Measurements from ENCODE around the gene CRYBG1. TPM values are rescaled to one million over a fixed set of nuclear protein-coding genes. Genes with fewer than 3 reads are reported as not detected.

Gene CRYBG1
- polyA plus RNA-seq, 1 donor (not counting 4 experiments of a cell fraction or from before 2014, with no cell fraction given): 54.7 TPM

DNA sequence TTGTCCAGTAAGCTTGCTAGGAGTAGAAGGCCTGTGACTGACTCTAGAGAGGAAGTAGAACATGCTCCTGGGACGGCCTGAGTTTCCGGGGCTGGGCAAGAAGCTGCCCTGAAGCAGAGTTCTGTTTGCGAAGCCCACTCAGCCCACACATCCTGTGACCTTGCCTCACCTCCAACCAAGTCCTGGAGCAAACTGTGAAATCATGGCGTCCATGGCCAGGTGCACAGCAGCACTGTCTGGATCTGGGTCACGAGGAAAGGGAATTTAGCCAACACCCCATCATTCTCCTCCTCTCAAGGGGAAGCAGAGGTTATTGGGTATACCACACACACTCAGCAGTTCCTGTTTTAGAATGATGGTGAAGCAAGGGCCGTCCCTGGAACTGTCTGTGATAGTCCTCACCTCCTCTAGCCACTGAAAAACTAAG lies 87.5 kb downstream of the CRYBG1 start:
- no peak overlapping the region for H3K9ac ChIP-seq (ENCODE audit: control insufficient read depth, extremely low read depth, insufficient read depth, low read length)
- H3K4me3 ChIP-seq (ENCODE audit: control insufficient read depth in 2 of 3, extremely low read depth in 1 of 3, insufficient read depth in 2 of 3, low read depth in 1 of 3, low read length in 3 of 3): no peak overlapping the region
- H3K9me1 ChIP-seq (ENCODE audit: control insufficient read depth, extremely low read depth, insufficient read depth, low read length): no peaks in the 10 kb centered on the region
- no peak for TF ChIP-seq EZH2 (IDR thresholded peaks at IDR 0.05; ENCODE audit: low read length)
- TF ChIP-seq, protein P1, sequence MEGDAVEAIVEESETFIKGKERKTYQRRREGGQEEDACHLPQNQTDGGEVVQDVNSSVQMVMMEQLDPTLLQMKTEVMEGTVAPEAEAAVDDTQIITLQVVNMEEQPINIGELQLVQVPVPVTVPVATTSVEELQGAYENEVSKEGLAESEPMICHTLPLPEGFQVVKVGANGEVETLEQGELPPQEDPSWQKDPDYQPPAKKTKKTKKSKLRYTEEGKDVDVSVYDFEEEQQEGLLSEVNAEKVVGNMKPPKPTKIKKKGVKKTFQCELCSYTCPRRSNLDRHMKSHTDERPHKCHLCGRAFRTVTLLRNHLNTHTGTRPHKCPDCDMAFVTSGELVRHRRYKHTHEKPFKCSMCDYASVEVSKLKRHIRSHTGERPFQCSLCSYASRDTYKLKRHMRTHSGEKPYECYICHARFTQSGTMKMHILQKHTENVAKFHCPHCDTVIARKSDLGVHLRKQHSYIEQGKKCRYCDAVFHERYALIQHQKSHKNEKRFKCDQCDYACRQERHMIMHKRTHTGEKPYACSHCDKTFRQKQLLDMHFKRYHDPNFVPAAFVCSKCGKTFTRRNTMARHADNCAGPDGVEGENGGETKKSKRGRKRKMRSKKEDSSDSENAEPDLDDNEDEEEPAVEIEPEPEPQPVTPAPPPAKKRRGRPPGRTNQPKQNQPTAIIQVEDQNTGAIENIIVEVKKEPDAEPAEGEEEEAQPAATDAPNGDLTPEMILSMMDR (optimal IDR thresholded peaks at IDR 0.05 in 1 of 3, IDR thresholded peaks at IDR 0.05 in 1 of 3, conservative IDR thresholded peaks at IDR 0.05 in 1 of 3; ENCODE audit: extremely low read depth in 1 of 3, insufficient read depth in 2 of 3, low read length in 3 of 3): no peak
- H3K27me3 ChIP-seq (ENCODE audit: control insufficient read depth, extremely low read depth, insufficient read depth, low read length): no peaks in the 10 kb centered on the region
- H2AFZ ChIP-seq (ENCODE audit: control insufficient read depth, low read length): no peak overlapping the region
- H3K4me1 ChIP-seq (ENCODE audit: control insufficient read depth, extremely low read depth, insufficient read depth, low read length): peaks cover 20% of the 10 kb centered on the region
- no peaks in the 10 kb centered on the region for H4K20me1 ChIP-seq (ENCODE audit: control insufficient read depth, extremely low read depth, insufficient read depth, low read length)
- no peak overlapping the region for H3K4me2 ChIP-seq (ENCODE audit: control insufficient read depth, extremely low read depth, insufficient read depth, low read depth, low read length)
- dilution Hi-C loops (cut with MboI; ENCODE audit: extremely low pct_ligation_motif_present, low sequenced_read_pairs): no loop called here
- H3K9me3 ChIP-seq (ENCODE audit: control insufficient read depth, low read depth, low read length): no peaks in the 10 kb centered on the region
- no peak overlapping the region for H3K27ac ChIP-seq (ENCODE audit: control insufficient read depth, insufficient read depth, low read length)
- H3K36me3 ChIP-seq (ENCODE audit: control insufficient read depth in 2 of 2, extremely low read depth in 1 of 2, insufficient read depth in 2 of 2, low read length in 2 of 2): peaks cover 0 to 2% of the 10 kb centered on the region in 2 experiments
- peaks cover 1% of the 10 kb centered on the region for H3K79me2 ChIP-seq (ENCODE audit: control insufficient read depth, insufficient read depth, low read length)
- FAIRE-seq (no peak), DNase-seq (ENCODE audit: low read depth, low spot score) (no peak)

DNA sequence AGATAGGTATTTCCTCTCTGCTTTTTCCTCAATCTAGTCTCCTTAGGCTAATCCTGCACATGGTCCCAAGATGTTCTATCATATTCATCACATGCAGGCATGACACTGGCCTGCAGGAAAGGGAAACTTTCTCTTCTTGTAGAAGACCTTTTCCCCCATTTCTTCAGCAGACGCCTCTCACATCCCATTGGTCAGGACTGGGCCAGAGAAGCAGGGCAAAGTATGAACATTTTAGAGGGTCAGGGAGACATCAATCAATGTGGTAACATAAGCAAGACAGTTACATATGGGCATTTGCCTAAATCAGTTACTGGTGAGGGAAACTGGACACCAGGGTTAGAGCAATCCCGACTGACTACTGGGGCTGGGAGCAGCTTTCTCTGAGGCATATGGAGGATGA lies 90.1 kb downstream of the CRYBG1 start:
- H3K9me3 ChIP-seq (ENCODE audit: control insufficient read depth, low read depth, low read length): no peaks in the 10 kb centered on the region
- dilution Hi-C loops (cut with MboI; ENCODE audit: extremely low pct_ligation_motif_present, low sequenced_read_pairs): no loop called here
- FAIRE-seq: no peak

More for the DNA sequence above, 90.1 kb downstream of the CRYBG1 start:
- H3K4me1 ChIP-seq (ENCODE audit: control insufficient read depth, extremely low read depth, insufficient read depth, low read length): peaks cover 21% of the 10 kb centered on the region
- H3K4me2 ChIP-seq (ENCODE audit: control insufficient read depth, extremely low read depth, insufficient read depth, low read depth, low read length): no peak overlapping the region
- no peak overlapping the region for H3K4me3 ChIP-seq (ENCODE audit: control insufficient read depth in 2 of 3, extremely low read depth in 1 of 3, insufficient read depth in 2 of 3, low read depth in 1 of 3, low read length in 3 of 3)
- no peak overlapping the region for H2AFZ ChIP-seq (ENCODE audit: control insufficient read depth, low read length)
- H3K27ac ChIP-seq (ENCODE audit: control insufficient read depth, insufficient read depth, low read length): peak overlapping the region; percentile 10
- no peaks in the 10 kb centered on the region for H3K27me3 ChIP-seq (ENCODE audit: control insufficient read depth, extremely low read depth, insufficient read depth, low read length)
- no peaks in the 10 kb centered on the region for H3K9me1 ChIP-seq (ENCODE audit: control insufficient read depth, extremely low read depth, insufficient read depth, low read length)
- H4K20me1 ChIP-seq (ENCODE audit: control insufficient read depth, extremely low read depth, insufficient read depth, low read length): no peaks in the 10 kb centered on the region
- H3K79me2 ChIP-seq (ENCODE audit: control insufficient read depth, insufficient read depth, low read length): peaks cover 1% of the 10 kb centered on the region
- no peak overlapping the region for H3K9ac ChIP-seq (ENCODE audit: control insufficient read depth, extremely low read depth, insufficient read depth, low read length)
- no peak for DNase-seq (ENCODE audit: low read depth, low spot score)
- TF ChIP-seq EZH2 (IDR thresholded peaks at IDR 0.05; ENCODE audit: low read length): no peak
- TF ChIP-seq, protein P1 (optimal IDR thresholded peaks at IDR 0.05 in 1 of 3, IDR thresholded peaks at IDR 0.05 in 1 of 3, conservative IDR thresholded peaks at IDR 0.05 in 1 of 3; ENCODE audit: extremely low read depth in 1 of 3, insufficient read depth in 2 of 3, low read length in 3 of 3): no peak
- peaks cover 0 to 2% of the 10 kb centered on the region in 2 experiments for H3K36me3 ChIP-seq (ENCODE audit: control insufficient read depth in 2 of 2, extremely low read depth in 1 of 2, insufficient read depth in 2 of 2, low read length in 2 of 2)
